NCI-H128 (cell line): Measurements from ENCODE around the gene CBX6.
"Not testable (repeated sequence)": the region's sequence is repeated elsewhere in the genome, so short reads cannot be mapped to it uniquely, and the experiment has no call there.

Experiments
- DNase-seq: peaks from one replicate; lab custom pipeline; 2025; ENCODE audit not compliant: unreplicated experiment; lab: John Stamatoyannopoulos, UW

The CBX6 gene

DNA sequence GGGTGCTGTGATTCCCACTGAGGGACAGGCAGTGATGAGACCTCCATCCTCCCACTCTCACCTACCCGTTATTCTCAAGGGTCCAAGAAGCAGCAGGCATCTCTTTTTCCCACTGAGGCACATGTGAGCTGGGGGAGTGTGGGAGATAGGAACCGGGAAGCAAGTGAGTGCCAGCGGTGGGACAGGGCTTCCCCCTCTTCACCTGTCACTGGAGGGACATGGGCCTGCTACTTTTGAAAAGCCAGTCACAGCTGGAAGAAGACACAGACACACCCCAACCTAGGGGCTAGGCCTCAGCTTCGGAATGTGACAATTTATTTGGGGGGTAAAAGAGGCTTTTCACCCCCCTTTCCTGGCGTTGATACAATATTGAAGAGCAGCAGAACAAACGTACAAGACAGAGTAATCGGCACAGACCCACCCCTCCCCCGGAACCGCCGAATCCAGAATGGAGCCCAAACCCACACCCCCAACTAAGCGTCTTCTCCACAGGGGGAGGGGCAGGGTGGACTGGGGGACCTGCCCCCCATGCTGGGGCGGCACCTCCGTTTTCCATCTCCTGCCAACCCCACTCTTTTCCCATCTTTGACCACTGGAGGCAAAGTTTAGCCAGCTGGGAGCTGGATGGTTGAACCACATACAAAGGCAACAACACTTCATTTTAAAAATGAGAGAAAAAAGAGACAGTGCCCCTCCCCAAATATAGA lies 10.7 kb downstream of the CBX6 start:
- no peak for DNase-seq

- DNase-seq, result no peak
Observed at GRCh38 chr22:38860283-38861169, 11.5 kb downstream of the CBX6 start.

DNA sequence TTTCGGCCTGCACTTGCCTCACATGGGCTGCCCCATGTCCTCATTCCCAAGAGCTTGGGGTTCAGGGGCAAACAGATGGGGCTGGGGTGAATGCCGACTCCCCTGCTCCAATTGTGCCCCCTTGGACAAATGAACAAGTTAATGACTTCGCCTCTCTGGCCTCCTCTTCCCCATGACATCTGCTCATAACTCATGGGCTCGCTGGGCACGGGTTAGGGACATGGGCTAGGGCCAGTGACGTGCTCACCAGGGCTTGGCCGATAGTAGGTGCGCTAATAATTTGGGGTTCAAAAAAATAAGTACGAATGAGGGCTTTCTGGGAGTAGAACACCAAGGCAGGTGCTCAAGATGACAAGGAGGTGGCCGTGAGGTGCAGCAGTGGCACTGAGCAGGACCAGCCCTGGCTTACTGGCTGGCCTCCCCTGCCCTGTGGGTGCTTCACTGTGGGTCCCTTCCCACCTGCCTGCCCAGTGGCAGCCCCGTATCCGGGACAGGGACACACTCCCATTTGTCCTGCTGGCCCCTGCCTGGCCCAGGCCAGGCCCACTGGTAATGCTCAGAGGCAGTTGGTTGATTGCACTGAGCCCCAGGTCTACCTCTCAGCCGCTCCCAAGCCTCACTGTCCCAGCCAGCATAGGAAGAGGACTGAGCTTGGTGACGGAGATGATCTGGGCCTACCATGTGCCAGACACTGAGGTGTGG lies 12.3 kb downstream of the CBX6 start:
- no peak for DNase-seq

GRCh38 chr22:38858492-38858891 lies 13.5 kb downstream of the CBX6 start:
- no peak for DNase-seq

DNA sequence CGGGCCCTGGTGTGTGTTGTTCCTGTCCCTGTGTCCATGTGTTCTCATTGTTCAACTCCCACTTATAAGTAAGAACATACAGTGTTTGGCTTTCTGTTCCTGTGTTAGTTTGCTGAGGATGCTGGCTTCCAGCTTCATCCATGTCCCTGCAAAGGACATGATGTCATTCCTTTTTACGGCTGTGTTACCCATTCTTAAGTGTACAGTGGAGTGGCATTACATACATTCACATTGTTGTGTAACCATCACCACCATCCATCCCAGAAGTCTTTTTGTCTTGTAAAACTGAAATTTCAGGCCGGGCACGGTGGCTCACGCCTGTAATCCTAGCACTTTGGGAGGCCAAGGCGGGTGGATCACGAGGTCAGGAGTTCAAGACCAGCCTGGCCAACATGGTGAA lies 17.5 kb downstream of the CBX6 start:
- DNase-seq, result not testable (repeated sequence)

DNA sequence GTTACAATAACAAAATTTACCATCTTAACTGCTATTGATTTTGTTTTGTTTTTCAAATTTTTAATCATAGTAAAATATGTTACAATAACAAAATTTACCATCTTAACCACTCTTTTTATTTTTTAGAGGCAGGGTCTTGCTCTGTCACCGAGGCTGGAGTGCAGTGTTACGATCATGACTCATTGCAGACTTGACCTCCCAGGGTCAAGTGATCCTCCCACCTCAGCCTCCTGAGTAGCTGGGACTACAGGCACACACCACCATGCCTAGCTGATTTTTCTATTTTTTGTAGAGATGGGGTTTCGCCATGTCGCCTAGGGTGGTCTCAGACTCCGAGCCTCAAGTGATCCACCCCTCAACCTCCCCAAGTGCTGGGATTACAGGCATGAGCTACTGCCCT lies 18.1 kb downstream of the CBX6 start:
- DNase-seq, result not testable (repeated sequence)

GRCh38 chr22:38853196-38853651 lies 18.8 kb downstream of the CBX6 start:
- no peak for DNase-seq

DNA sequence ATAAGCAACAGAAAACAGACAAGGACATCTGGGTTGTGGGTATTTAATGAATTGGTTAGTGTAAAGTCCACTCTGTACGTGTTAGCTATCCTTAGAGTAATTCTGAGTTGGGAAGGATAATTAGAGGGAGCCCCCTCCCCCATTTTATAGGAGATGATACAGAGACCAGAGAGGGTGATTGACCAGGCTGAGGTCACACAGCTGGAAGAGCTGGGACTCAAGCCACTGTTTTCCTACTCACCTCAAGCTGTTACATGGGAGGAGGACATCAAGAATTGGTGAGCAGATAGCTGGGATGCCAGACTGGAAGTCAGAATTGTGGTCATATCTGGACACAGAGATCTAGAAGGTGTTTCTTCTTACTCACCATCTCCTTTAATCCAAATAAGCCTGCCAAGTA lies 19.5 kb downstream of the CBX6 start:
- DNase-seq, result no peak

DNA sequence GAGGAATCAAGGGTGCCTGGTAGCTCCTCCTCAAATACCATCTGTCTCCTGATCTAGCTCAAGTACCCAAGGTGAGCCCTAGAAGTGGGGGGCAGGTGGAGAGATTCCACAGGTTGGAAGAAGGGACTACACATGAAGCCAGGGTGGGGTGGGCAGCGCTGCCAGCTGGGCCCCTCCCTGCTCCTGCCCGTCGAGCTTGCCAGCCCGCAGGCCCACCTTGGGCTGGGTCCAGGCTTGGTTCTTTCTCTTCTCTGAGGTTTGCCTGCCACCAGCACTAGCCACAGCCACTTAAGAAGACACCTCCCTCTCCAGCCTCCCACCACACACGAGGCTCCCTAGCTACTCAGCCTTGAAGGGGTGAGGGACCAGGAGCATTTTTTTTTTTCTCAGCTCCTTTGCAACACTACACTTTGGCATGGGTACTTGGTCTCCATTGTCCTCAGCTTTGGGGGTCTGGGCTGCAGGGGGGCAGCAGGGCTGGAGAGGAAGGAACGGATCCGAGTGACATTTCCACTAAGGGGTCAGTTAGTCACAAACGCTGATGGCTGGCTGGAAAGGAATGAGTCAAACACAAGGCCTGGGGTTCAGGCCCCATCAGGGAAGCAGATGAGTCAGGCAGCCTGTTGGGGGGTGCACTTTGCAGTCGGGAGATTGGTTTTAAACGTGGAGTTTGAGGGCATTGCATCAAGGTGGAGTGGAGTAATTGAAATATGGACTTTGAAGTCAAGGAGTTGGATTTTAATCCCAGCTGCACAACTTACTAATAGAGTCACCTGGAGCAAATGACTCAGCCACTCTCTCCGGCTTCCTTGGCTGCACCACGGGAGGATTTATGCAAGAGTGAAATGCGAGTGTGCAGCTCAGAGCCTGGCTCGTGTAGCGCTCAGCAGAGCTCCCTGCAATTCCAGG lies 20.8 kb downstream of the CBX6 start:
- DNase-seq, result no peak

DNA sequence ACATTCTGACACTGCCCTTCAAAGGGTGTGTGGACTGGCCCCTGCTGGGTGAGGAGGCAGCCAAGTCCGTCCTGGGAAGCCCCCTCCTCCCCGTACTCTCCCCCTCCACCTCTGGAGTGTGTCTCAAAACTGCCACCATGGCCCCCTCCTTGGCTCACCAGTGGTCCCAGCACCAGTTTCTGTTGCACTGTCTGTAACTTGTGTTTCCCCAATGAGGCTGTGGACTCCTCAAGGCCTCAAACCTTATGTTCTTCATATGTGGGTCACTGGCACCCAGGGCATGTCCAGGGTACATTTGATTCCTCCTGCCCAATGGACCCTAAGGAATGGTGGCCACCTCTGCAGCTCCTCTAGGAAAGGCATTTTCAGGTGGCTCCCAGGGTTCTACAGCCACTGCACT lies 21.6 kb downstream of the CBX6 start:
- DNase-seq, result no peak

DNA sequence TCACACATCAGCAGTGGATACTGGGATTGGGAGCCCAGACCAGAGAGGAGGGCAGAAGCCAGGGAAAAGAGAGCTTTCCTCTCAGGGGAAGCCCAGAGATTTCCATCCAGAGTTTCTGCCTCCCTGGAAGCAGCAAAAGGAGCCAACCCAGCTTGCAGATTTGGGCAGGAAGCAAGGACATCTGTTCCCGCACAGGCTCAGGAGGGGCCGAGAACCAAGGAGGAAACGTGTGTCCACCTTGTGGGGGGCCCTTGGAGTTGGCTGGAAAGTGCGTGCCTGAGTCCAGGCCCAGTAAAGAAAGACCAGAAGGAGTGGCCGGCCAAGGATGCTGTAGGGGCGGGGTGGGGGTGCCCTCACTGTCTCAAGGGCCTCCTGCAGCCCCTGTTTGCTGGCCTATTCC lies 22.2 kb downstream of the CBX6 start:
- DNase-seq, result no peak

DNA sequence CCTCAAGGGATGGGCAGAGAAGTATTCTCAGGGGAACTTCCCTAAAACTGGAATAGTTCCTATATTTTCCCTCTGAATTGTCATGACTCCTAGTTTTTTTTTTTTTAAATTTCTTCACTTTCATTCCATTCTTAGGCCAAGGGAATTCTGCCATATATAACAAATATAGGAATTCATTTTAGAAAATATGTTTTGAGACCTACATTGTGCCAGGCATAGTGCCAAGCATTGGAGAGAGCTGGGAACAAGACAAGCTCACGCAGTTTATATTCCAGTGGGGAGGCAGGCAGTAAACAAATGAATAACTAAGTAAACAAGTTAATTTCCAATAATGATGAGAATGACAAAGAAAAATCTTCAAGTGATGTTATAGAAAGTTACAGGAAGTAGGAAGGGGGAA lies 25.6 kb downstream of the CBX6 start:
- no peak for DNase-seq

- DNase-seq, result no peak
Observed at GRCh38 chr22:38845004-38845740, 26.8 kb downstream of the CBX6 start.

GRCh38 chr22:38844315-38845003 lies 27.6 kb downstream of the CBX6 start:
- no peak for DNase-seq

DNA sequence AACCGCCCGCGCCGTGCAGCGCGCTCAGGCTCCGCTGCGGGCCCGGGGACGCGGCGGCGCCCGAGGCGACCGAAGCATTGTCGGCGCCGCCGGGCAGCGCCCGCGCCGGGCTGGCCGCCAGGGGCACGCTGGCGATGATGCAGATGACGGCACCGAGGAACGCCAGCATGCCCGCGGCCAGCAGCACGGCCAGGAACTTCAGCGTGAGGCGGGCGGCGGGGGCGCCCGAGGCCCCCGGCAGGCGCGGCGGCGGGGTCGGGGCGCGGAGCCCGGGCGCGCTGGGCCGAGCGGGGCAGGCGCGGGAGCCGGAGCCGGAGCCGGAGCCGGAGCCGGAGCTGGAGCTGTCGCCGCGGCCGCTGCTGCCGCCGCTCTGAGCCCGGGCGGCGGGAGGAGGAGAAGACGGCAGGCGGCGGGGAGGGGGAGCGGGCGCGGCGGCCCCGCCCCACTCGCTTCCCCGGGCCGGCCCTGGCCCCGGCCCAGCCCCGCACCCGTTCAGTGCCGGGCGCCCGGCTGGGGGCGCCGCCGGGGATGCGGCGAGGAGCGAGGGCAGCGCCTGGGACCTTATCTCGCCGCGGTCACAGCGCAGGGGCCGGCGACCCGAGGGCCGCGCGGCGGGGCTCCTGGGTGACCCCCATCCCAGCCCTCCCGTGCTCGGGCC lies 28.2 kb downstream of the CBX6 start, which contains the start of gene NPTXR:
TSS of gene NPTXR (minus strand) at position 372 of the 658 bp plus-strand sequence.
- DNase-seq, result no peak

- no peak for DNase-seq
Observed at GRCh38 chr22:38843201-38843656, 28.8 kb downstream of the CBX6 start.

DNA sequence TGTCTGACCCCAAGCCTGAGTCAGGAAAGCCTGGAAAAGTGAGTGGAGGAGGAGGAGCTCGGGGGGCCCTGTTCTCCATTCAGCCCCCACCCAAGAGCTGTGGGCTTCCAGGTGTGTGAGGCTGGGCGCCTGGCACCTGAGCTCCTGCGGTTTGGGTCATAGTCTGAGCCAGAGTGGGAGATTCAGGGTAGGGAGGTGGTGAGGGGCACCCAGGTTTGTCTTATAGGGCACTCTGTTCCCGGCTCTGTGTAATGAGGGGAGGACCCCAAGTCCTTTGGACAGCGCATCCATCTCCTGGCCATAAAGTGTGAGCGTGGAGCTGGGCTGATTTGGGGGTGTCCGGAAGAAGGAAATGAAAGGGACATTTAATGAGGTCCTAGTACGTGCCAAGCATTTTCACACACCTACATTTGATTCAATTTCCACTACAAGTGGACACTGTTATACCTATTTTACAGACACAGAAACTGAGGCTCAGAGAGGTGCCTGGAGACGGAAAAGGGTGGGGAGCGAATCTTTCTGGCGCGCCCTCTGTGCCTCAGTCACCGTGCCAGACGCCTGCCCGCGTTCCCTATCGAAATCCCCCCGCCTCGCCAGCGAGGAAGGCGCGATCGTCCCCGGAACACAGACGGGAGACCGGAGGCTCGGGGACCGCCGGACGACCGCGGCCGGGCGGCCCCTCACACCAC lies 29.4 kb downstream of the CBX6 start:
- DNase-seq, result no peak

DNA sequence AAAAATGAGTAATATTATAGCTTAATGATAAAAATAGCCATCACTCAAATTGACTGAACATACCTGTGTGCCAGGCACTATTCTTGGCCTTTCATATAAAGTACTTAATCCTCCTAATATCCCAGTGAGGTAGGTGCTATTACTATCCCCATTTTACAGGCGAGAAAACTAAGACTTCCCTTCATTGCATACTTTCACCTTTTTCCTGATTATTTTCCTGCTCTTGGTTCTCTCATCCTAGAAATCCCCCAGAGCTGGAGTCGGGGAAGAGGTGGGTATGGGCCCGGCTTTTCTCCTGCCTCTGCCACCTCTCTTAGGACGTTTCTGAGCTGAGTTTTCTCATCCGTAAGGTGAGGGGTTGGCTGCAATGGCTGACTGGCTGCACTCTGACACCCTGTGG lies 30.4 kb downstream of the CBX6 start:
- DNase-seq, result no peak
